Loucy (cell line): ENCODE results near the gene WASL.

ENCODE experiments used
- EZH2phosphoT487 ChIP-seq: fragments of 200-600 bp; IDR thresholded peaks from 2 replicates; pipeline ENCODE4 v1.6.1; 2018; ENCODE audit warnings: antibody characterized with exemption, mild to moderate bottlenecking, moderate library complexity, borderline replicate concordance
- TF ChIP-seq, protein P1 (sequence below): fragments of 200-600 bp; sonication (generic); conservative IDR thresholded peaks from 2 replicates; pipeline ENCODE4 v1.5.1; 2014; ENCODE audit warnings: mild to moderate bottlenecking, antibody characterized with exemption, low read length

DNA sequence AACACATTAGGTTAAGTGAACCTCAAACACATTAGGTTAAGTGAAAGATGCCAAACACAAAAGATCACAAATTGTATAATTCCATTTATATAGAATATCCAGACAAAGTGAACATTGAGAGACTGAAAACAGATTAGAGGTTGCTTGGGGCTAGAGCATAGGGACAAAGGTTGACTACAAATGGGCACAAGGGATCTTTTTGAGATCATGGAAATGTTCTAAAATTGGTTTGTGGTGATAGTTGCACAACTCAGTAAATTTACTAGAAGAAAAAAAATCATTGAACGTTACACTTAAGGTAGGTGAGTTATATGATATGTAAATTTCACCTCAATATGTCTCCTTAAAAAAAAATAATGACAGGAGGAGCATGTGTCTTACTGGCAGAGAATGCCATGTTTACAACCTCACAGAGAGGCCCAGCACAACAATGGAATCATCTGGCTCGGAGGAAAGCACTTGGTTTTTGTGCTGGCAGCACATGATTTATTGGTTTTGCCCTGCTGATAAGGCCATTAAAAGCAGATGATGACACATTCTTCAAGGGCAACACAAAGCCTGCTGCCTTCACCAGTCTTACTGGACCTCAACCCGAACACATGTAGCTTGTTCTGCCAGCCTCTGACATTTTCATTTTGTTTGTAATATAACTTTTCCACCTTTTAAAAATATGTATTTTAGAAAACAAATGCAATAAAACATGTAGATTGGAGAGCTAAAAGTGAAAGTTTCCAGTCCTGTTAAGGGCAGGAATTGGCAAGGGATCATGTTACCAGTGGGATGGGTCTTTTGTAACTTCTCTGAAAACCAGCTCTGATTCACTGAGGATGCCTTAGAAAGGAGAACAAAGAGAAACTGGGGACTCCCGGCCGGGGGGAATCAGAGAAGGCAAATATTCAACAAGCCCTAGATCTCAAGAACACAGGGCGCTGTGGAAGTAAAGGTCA, 105.0 kb downstream of the WASL start:
- TF ChIP-seq, protein P1, sequence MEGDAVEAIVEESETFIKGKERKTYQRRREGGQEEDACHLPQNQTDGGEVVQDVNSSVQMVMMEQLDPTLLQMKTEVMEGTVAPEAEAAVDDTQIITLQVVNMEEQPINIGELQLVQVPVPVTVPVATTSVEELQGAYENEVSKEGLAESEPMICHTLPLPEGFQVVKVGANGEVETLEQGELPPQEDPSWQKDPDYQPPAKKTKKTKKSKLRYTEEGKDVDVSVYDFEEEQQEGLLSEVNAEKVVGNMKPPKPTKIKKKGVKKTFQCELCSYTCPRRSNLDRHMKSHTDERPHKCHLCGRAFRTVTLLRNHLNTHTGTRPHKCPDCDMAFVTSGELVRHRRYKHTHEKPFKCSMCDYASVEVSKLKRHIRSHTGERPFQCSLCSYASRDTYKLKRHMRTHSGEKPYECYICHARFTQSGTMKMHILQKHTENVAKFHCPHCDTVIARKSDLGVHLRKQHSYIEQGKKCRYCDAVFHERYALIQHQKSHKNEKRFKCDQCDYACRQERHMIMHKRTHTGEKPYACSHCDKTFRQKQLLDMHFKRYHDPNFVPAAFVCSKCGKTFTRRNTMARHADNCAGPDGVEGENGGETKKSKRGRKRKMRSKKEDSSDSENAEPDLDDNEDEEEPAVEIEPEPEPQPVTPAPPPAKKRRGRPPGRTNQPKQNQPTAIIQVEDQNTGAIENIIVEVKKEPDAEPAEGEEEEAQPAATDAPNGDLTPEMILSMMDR = no peak
- no peak for TF ChIP-seq EZH2phosphoT487
